Activated CD4-positive, alpha-beta T cell treated with anti-CD3 and anti-CD28 coated beads, Interleukin-2, amount 50 U/mL, for 4 hours (primary cell): Measurements from ENCODE around the gene IL1RAPL1.
"Not testable (repeated sequence)": the region's sequence is repeated elsewhere in the genome, so short reads cannot be mapped to it uniquely, and the experiment has no call there.

ENCODE experiments used
- DNase-seq, 2 experiments: peaks; one replicate each; pipeline ENCODE4 v3.0.0-alpha.2; 2020

Gene IL1RAPL1

DNA sequence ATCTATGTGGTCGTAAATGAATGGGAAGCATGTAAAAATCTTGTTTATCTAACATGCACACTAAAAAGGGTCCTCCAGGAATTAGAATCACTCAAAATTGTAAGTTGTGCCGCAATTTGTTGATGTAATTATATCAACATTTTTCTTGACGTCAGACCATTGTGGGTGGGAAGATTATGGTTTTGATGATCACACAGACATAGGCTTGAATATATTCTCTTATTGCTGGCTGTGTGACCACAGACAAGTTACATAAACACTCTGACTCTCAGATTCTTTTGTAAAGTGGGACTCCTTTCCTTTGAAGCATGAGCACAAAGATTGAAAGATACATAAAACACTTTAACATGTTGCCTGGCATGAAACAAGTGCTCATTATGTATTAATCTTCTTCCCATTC lies 51.5 kb downstream of the IL1RAPL1 start:
- no peak for DNase-seq

GRCh38 chrX:28639451-28639850 lies 52.2 kb downstream of the IL1RAPL1 start:
- DNase-seq, result no peak

GRCh38 chrX:28649541-28649940 lies 62.3 kb downstream of the IL1RAPL1 start:
- no peak for DNase-seq

GRCh38 chrX:28651186-28651585 lies 63.9 kb downstream of the IL1RAPL1 start:
- no peak for DNase-seq

- no peak for DNase-seq
These were observed 72.0 kb downstream of the IL1RAPL1 start for GRCh38 chrX:28659269-28659668.

- no peak for DNase-seq
These were observed 78.5 kb downstream of the IL1RAPL1 start for GRCh38 chrX:28665778-28666177.

DNA sequence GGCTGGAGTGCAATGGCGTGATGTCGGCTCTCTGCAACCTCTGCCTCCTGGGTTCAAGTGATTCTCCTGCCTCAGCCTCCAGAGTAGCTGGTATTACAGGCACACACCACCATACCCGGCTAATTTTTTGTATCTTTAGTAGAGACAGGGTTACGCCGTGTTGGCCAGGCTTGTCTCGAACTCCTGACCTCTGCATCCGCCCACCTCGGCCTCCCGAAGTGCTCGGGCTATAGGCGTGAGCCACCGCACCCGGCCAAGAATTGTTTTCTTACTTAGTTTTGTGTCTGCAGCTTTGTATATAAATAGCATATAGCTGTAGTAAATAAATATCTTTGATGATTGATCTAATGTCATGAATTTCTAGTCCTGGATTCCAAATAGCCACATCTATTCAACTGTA lies 81.1 kb downstream of the IL1RAPL1 start:
- no peak for DNase-seq

GRCh38 chrX:28668957-28669356 lies 81.7 kb downstream of the IL1RAPL1 start:
- DNase-seq, result no peak

- DNase-seq, result no peak
These were observed 82.8 kb downstream of the IL1RAPL1 start for GRCh38 chrX:28670074-28670473.

- no peak for DNase-seq
These were observed 87.9 kb downstream of the IL1RAPL1 start for GRCh38 chrX:28675173-28675572.

- DNase-seq, result no peak
These were observed 105.9 kb downstream of the IL1RAPL1 start for GRCh38 chrX:28693101-28693500.

DNA sequence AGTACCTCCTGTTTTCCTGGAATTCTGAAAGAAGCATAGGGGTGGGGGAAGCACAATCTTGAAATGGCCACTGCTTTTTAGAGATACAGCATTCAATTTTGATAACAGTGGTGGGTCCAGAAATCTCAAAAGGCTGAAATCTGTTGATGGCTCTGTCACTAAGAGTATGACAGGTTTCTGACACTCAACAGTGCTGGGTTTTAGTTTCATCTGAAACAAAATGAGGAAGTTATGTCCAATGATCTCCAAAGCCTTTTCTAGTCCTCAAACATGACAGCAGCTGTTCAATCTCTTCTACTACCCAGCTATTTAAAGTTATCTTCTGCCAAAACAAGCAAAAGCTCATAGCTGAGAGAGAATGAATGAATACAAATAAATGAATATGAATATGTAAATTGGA lies 110.5 kb downstream of the IL1RAPL1 start:
- DNase-seq, result no peak

DNA sequence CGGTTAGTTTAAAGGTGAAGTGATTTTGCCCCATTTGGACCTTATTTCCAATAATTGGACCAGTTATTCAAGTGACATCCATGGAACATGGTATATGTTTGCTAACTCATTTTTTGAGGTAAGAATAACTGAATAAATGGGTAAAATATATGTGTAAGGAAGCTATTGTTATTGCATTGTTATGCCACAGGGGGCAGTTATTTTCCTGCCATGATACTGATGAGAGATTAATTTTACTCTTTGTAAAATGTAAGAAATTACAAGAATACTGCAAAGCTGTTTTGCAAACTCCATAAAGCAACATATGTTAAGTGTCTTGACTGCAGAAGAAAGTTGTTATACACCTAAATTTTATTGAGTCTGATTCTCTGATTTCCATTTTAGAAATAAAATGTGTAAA lies 114.0 kb downstream of the IL1RAPL1 start:
- DNase-seq, result no peak

GRCh38 chrX:28706964-28707363 lies 119.7 kb downstream of the IL1RAPL1 start:
- no peak for DNase-seq

- no peak for DNase-seq
These were observed 122.2 kb downstream of the IL1RAPL1 start for GRCh38 chrX:28709421-28709820.

DNA sequence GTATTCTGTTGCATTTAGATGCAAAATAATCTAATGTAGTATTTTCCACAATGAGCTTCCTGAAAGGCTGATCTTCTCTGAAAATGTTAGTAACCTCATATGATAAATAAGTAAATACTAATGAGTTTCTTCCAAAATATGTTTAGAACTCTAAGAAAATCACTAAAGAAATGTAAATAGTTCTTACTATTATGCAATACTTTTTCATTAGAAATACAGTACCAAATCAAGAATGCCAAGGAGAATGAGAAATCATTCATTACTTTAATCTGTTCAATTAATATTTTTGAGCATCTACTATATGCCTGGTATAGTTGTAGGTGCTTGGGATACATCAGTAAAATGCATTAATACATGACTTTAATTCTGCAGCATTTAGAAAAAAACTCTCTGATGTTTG lies 130.6 kb downstream of the IL1RAPL1 start:
- no peak for DNase-seq

DNA sequence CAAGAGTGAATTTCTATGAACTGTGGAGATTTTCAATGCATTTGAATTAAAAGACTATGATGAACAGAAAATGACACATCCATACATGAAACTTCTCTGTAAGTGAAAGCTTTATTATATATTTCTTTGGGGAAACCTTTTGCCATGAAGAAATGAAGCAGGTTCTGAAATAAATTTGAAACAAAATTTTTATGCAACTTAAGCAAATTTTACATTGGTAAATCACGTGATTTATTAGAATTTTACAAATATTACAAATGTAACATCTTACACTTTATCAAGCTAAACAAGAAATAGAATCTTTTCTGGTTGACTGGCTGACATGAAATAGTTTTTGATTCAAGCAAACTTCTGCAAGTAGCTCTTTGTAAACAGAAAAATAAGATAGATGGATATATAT lies 131.2 kb downstream of the IL1RAPL1 start:
- no peak for DNase-seq

DNA sequence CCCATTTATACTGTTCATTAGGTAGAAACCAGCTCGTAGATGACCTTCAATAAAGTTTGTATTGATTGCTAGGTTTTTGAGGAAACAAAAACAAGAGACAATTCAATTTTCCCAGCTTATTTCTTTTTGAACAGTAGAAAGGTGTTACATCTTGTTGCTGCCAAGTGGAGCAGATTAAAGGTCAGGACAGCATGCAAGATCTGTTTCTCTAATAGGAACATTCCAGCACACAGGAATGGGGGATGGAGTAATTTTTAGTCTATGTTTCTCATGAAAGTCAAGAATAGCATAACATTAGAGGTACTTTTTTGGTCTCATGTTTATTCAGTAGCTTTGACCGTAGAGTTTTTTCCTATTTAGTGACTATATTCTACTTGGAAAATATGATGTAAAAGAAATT lies 132.4 kb downstream of the IL1RAPL1 start:
- no peak for DNase-seq

DNA sequence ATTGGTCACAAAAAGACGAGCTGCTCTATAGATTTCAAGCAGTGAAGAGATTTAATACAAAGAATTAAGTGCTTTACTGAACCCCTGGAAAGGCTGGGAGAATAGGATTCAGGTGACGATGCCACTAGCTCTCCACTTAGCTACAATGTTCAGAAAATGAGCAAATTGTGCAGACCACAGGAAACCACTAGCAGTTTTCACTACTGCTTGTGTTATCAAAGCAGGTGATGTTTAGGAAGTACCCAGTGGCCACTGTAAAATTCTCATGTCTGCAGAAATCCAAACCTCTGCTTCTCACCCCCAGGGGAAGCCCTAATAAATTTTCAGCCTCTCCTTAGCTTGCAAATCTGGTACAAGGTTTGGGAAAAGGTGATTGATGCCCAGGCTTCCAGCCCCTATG lies 165.1 kb downstream of the IL1RAPL1 start:
- DNase-seq, result no peak

GRCh38 chrX:28756175-28756574 lies 168.9 kb downstream of the IL1RAPL1 start:
- DNase-seq, result no peak

GRCh38 chrX:28756647-28757046 lies 169.4 kb downstream of the IL1RAPL1 start:
- DNase-seq, result no peak

- no peak for DNase-seq
These were observed 170.0 kb downstream of the IL1RAPL1 start for GRCh38 chrX:28757290-28757689.

DNA sequence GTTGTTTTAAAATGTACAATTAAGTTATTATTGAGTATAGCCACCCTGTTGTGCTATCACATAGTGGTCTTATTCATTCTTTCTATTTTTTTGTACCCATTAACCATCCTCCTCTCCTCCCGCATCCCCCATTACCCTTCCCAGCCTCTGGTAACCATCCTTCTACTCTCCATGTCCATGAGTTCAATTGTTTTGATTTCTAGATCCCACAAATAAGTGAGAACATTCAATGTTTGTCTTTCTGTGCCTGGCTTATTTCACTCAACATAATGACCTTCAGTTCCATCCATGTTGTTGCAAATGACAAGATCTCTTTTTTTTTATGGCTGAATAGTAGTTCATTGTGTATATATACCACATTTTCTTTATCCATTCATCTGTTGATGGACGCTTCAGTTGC lies 179.3 kb downstream of the IL1RAPL1 start:
- DNase-seq, result not testable (repeated sequence)

DNA sequence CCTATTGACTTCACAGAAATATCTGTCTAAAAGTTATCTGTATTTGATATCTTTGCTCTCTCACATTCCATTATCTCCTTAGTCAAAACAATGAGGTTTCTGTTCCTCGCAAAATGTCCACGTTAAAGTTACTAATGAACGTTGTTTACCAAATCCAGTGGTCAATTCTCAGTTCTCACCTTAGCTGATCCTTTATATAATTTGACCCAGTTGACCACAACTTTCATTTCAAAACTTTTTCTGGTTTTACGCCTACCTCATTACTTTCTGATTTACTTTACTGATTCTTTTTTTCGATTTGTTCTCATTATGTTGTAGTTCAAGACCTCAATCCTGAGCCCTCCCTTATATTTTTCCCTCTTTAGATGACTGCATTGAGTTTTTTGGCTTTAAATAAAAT lies 186.6 kb downstream of the IL1RAPL1 start:
- DNase-seq, result no peak

- DNase-seq, result no peak
These were observed 200.0 kb downstream of the IL1RAPL1 start for GRCh38 chrX:28787206-28787605.

GRCh38 chrX:28800671-28801070 lies 213.4 kb downstream of the IL1RAPL1 start:
- DNase-seq, result not testable (repeated sequence)
